CD4-positive, CD25-positive, alpha-beta regulatory T cell (primary cell): ENCODE measurements around the gene RUNX1. TPM values are rescaled to one million over a fixed set of nuclear protein-coding genes. Genes with fewer than 3 reads are reported as not detected.

Experiments
- ATAC-seq, 2 donors: fragments of 150-1000 bp; cut with Tn5 transposase; one replicate each; pipeline ENCODE4 v1.10.0; 2021; ENCODE audit warnings: low read depth in 2 of 2, moderate number of reproducible peaks in 2 of 2, moderate library complexity in 1 of 2
- DNase-seq, 3 donors: peaks; one replicate each; pipeline versions ENCODE4 v3.0.0 to v3.0.0-alpha.2; 2012 to 2022; ENCODE audit warnings: mixed read lengths in 1 of 3
- H3K27ac ChIP-seq: one replicate; pipeline ENCODE4 v1.7.0; 2013; ENCODE audit warnings: mild to moderate bottlenecking, low read length; ENCODE audit not compliant: insufficient read depth, poor library complexity, severe bottlenecking
- H3K27me3 ChIP-seq: one replicate; pipeline ENCODE4 v1.7.0; 2013; ENCODE audit warnings: low read length; ENCODE audit not compliant: control insufficient read depth, insufficient read depth
- H3K36me3 ChIP-seq: one replicate; pipeline ENCODE4 v1.7.0; 2013; ENCODE audit warnings: mild to moderate bottlenecking, low read length, moderate library complexity; ENCODE audit not compliant: control insufficient read depth, insufficient read depth
- H3K4me1 ChIP-seq: 2 replicates; pipeline ENCODE4 v1.7.0; 2013; ENCODE audit warnings: mild to moderate bottlenecking, low read length; ENCODE audit not compliant: insufficient read depth, control insufficient read depth, poor library complexity, severe bottlenecking
- H3K4me3 ChIP-seq: one replicate; pipeline ENCODE4 v1.7.0; 2013; ENCODE audit warnings: low read depth, mild to moderate bottlenecking, low read length, moderate library complexity
- H3K9me3 ChIP-seq, 2 experiments: 1 replicate in 1 of 2; 2 replicates in 1 of 2; pipeline ENCODE4 v1.7.0; 2013; ENCODE audit warnings: low read length in 2 of 2, mild to moderate bottlenecking in 1 of 2, moderate library complexity in 1 of 2; ENCODE audit not compliant: control insufficient read depth in 2 of 2
- H3K27ac Mint-ChIP-seq, 3 donors: one replicate each; pipeline ENCODE4 v1.8.0; 2020 to 2022; ENCODE audit warnings: mild to moderate bottlenecking in 3 of 3, mixed read lengths in 3 of 3, moderate library complexity in 2 of 3
- H3K27me3 Mint-ChIP-seq: one replicate; pipeline ENCODE4 v1.8.0; 2022; ENCODE audit warnings: mild to moderate bottlenecking, mixed read lengths
- H3K36me3 Mint-ChIP-seq: one replicate; pipeline ENCODE4 v1.8.0; 2020; ENCODE audit warnings: mixed read lengths
- H3K4me1 Mint-ChIP-seq, 4 donors: one replicate each; pipeline ENCODE4 v1.8.0; 2020 to 2022; ENCODE audit warnings: mixed read lengths in 4 of 4, mild to moderate bottlenecking in 1 of 4
- H3K4me3 Mint-ChIP-seq, 4 donors: one replicate each; pipeline ENCODE4 v1.8.0; 2020 to 2022; ENCODE audit warnings: mild to moderate bottlenecking in 4 of 4, mixed read lengths in 4 of 4, moderate library complexity in 3 of 4
- H3K9me3 Mint-ChIP-seq, 7 donors: one replicate each; pipeline ENCODE4 v1.8.0; 2020 to 2022; ENCODE audit warnings: mixed read lengths in 7 of 7, mild to moderate bottlenecking in 3 of 7, moderate library complexity in 2 of 7
- polyA plus RNA-seq, 4 donors: library from polyadenylated mRNA; unstranded; fragments of 300-500 nt; fragmentation: Illumina TruSeq; gene quantifications; one replicate each; pipeline ENCODE4 v1.2.3, GENCODE V29; 2021
- total RNA-seq: library from RNA; stranded (reverse); gene quantifications from one replicate; pipeline ENCODE4 v1.2.3, GENCODE V29; 2022

The RUNX1 gene
- total and polyA plus RNA-seq, 5 donors from 2014 or later, result 14.2 to 133 (median 21.4) TPM

DNA sequence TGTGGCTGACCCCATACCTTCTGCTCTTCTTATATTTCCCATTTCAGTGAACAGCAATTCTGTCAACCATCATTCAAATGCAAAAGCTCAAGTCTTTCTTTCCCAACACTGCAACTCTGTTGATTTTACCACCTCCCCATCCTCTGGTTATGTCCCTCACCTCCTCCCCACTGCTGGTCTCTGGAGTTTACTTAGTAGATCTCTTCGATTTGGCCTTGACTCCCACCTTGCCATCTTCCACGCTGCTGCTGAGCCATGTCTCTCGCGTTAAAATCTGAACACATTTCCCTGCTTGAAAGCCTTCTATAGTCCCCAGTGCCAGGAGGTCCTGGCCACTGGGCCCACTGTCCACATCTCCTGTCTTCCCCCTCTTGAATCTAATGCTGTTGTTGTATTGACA lies 125.5 kb downstream of the RUNX1 start:
- peaks cover 44% of the 10 kb centered on the region for H3K36me3 Mint-ChIP-seq
- Histone ChIP-seq H3K36me3 (peaks cover 12% of the 10 kb centered on the region), H3K27me3 (no peaks in the 10 kb centered on the region), H3K4me3 (no peak overlapping the region), H3K4me1 (peaks cover 10% of the 10 kb centered on the region), H3K27ac (no peak overlapping the region), H3K9me3 (no peaks in the 10 kb centered on the region)
- H3K4me3 Mint-ChIP-seq, result peak overlapping the region in 1 of 4 donors; percentile 38
- H3K9me3 Mint-ChIP-seq, result peaks cover 0 to 1% (median 0%) of the 10 kb centered on the region in 7 donors
- ATAC-seq, result no peak
- H3K27me3 Mint-ChIP-seq, result no peaks in the 10 kb centered on the region
- H3K27ac Mint-ChIP-seq, result peak overlapping the region in 1 of 3 donors; percentile 38
- H3K4me1 Mint-ChIP-seq, result peaks cover 43 to 80% (median 54%) of the 10 kb centered on the region in 4 donors
- DNase-seq, result no peak

DNA sequence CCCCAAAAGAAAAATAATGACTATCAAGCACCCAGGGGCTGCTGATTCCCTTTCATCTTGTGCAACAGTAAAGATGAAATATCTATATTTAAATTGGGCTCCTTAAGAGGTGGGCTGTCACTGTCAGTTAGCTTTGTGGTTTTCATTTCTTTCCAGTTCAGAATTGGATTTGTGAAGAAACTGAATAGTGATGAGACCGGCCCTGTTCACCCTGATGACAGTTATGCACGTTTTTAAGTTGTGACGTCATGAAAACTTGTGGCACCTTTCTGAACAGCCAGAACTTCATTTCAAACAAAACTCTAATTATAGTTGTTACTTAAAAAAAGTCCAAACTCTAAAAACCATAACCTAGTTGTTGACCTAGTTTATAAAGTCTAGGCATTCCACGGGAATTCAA lies 125.9 kb downstream of the RUNX1 start:
- H3K9me3 ChIP-seq, result no peaks in the 10 kb centered on the region
- H3K27ac Mint-ChIP-seq, result no peak overlapping the region
- ATAC-seq (no peak), DNase-seq (no peak)
- peaks cover 12% of the 10 kb centered on the region for H3K36me3 ChIP-seq
- H3K27me3 ChIP-seq, result no peaks in the 10 kb centered on the region
- no peak overlapping the region for H3K27ac ChIP-seq
- H3K36me3 Mint-ChIP-seq, result peaks cover 44% of the 10 kb centered on the region
- peaks cover 10% of the 10 kb centered on the region for H3K4me1 ChIP-seq
- no peaks in the 10 kb centered on the region for H3K27me3 Mint-ChIP-seq
- H3K4me3 ChIP-seq, result no peak overlapping the region
- peaks cover 0 to 1% (median 0%) of the 10 kb centered on the region in 7 donors for H3K9me3 Mint-ChIP-seq
- no peak overlapping the region for H3K4me3 Mint-ChIP-seq
- H3K4me1 Mint-ChIP-seq, result peaks cover 43 to 78% (median 54%) of the 10 kb centered on the region in 4 donors

DNA sequence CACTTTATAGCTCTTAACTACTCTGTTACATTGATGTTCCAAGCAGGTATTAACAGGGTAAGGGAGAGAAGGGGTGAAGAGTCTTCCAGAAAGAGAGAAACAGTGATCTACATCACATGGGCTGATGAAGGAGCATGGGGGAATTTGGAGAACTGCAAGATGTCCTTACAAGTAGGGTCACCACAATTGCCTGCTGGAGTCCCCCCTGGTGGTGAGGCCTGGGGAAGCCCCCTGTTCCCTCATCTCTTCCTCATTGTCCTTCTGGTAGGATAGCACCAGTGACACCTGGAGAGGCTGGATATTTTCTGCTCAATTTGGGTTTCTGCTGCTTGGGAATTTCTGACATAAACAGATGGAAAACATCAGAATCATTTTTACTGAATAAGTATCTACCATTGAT lies 126.6 kb downstream of the RUNX1 start:
- Mint-ChIP-seq H3K36me3 (peaks cover 44% of the 10 kb centered on the region), H3K4me1 (peaks cover 43 to 81% (median 56%) of the 10 kb centered on the region in 4 donors), H3K4me3 (no peak overlapping the region), H3K27me3 (no peaks in the 10 kb centered on the region), H3K9me3 (peaks cover 0 to 1% (median 0%) of the 10 kb centered on the region in 7 donors), H3K27ac (no peak overlapping the region)
- Histone ChIP-seq H3K36me3 (peaks cover 12% of the 10 kb centered on the region), H3K4me3 (no peak overlapping the region), H3K9me3 (no peaks in the 10 kb centered on the region), H3K27me3 (no peaks in the 10 kb centered on the region), H3K4me1 (peaks cover 10% of the 10 kb centered on the region), H3K27ac (no peak overlapping the region)
- ATAC-seq (no peak), DNase-seq (no peak)

DNA sequence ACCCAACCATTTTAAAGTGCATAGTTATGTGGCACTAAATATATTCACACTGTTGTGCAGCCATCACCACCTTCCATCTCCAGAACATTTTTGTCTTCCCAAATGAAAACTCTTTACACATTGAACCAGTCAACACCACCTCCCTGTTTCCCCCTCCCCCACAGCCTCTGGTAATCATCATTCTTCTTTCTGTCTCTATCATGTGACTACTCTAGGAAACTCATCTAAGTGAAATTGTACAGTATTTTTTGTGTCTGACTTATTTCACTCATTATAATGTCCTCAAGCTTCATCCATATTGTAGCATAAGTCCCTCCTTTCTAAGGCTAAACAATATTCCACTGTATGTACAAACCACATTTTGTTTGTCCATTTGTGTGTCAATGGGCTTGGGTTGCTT lies 128.0 kb downstream of the RUNX1 start:
- Histone ChIP-seq H3K4me1 (peaks cover 10% of the 10 kb centered on the region), H3K9me3 (no peaks in the 10 kb centered on the region), H3K4me3 (no peak overlapping the region), H3K27me3 (no peaks in the 10 kb centered on the region), H3K36me3 (peaks cover 8% of the 10 kb centered on the region), H3K27ac (no peak overlapping the region)
- Mint-ChIP-seq H3K27ac (peak overlapping the region; percentile 10 to 85 (median 72)), H3K4me3 (no peak overlapping the region), H3K27me3 (no peaks in the 10 kb centered on the region), H3K4me1 (peaks cover 36 to 81% (median 60%) of the 10 kb centered on the region in 4 donors), H3K9me3 (peaks cover 0 to 1% (median 0%) of the 10 kb centered on the region in 7 donors), H3K36me3 (peaks cover 47% of the 10 kb centered on the region)
- ATAC-seq (no peak), DNase-seq (no peak)

DNA sequence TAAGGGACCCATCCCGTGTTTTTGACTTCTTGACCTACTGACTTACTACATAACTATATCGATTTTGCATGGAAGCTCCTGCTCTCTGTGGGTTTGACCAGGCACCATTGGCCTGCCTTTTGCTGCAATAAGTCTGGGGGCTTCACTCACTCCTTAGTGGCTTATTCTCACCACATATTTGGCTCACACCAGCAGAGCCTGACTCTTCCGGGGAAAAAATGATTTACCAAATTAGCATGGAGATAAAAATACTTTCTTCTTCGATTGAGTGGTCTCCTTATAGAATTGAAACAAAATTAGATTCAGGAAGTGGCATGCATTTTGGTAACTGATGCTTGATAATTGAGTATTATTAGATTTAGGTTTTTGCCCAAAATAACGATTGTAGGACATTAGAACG lies 129.7 kb downstream of the RUNX1 start:
- Histone ChIP-seq H3K4me3 (no peak overlapping the region), H3K36me3 (peaks cover 17% of the 10 kb centered on the region), H3K4me1 (peaks cover 7% of the 10 kb centered on the region), H3K27me3 (no peaks in the 10 kb centered on the region), H3K9me3 (no peaks in the 10 kb centered on the region), H3K27ac (no peak overlapping the region)
- Mint-ChIP-seq H3K4me1 (peaks cover 35 to 85% (median 61%) of the 10 kb centered on the region in 4 donors), H3K9me3 (peaks cover 0 to 1% (median 0%) of the 10 kb centered on the region in 7 donors), H3K27me3 (no peaks in the 10 kb centered on the region), H3K27ac (peak overlapping the region in 1 of 3 donors; percentile 27), H3K4me3 (no peak overlapping the region), H3K36me3 (peaks cover 48% of the 10 kb centered on the region)
- ATAC-seq (no peak), DNase-seq (no peak)

DNA sequence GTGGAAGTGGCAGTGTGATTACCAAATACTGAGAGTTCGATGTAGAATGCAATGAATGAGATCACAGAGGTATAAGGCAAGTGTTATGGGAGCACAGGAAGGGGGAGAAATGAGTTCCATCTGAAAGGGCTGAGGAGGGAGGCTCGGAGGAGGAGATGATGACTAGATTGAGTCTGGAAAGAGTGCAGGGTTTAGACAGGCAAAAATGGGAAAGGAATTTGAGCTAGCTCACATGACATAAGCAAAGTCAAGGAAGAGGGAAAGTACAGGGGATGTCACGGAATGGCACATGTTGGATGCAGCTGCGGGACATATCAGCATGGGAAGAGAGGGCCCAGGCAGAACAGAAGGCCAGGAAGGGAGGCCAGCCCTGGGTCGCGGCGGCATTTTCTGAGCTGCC lies 132.7 kb downstream of the RUNX1 start:
- H3K27ac Mint-ChIP-seq, result peak overlapping the region; percentile 53 to 82 (median 76)
- Histone ChIP-seq H3K9me3 (no peaks in the 10 kb centered on the region), H3K4me3 (no peak overlapping the region), H3K4me1 (peaks cover 11% of the 10 kb centered on the region), H3K27me3 (no peaks in the 10 kb centered on the region), H3K27ac (no peak overlapping the region), H3K36me3 (peaks cover 11% of the 10 kb centered on the region)
- no peaks in the 10 kb centered on the region for H3K27me3 Mint-ChIP-seq
- peaks cover 24 to 83% (median 59%) of the 10 kb centered on the region in 4 donors for H3K4me1 Mint-ChIP-seq
- DNase-seq (no peak), ATAC-seq (no peak)
- no peaks in the 10 kb centered on the region for H3K9me3 Mint-ChIP-seq
- peaks cover 39% of the 10 kb centered on the region for H3K36me3 Mint-ChIP-seq
- no peak overlapping the region for H3K4me3 Mint-ChIP-seq

DNA sequence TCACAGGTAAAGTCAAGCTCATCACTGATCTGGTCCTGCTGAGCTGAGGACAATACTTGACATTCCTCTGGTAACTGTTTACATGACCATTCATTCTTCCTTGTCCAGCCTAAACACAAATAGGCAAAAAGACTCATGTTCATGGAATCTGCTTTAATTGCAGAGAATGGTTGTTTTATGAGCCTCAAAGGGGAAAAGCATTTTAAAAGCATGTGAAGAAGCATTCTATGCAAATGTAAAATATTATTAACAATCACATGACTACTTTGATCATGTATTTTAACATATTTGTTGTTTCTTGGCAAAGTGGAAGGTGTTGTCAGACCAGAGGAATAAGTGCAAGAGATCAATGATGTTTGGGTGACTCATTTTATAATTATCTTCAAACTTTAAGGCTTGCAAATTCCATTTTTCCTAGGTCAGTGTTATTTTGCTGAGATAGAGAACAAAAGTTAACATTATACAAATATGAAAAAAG lies 133.7 kb downstream of the RUNX1 start:
- ATAC-seq (no peak), DNase-seq (no peak)
- Histone ChIP-seq H3K27ac (no peak overlapping the region), H3K9me3 (no peaks in the 10 kb centered on the region), H3K4me3 (no peak overlapping the region), H3K36me3 (peaks cover 11% of the 10 kb centered on the region), H3K4me1 (peaks cover 11% of the 10 kb centered on the region), H3K27me3 (no peaks in the 10 kb centered on the region)
- H3K9me3 Mint-ChIP-seq, result no peaks in the 10 kb centered on the region
- H3K27ac Mint-ChIP-seq, result peak overlapping the region in 1 of 3 donors; percentile 82
- H3K4me3 Mint-ChIP-seq, result no peak overlapping the region
- H3K27me3 Mint-ChIP-seq, result no peaks in the 10 kb centered on the region
- peaks cover 37% of the 10 kb centered on the region for H3K36me3 Mint-ChIP-seq
- peaks cover 17 to 85% (median 59%) of the 10 kb centered on the region in 4 donors for H3K4me1 Mint-ChIP-seq

DNA sequence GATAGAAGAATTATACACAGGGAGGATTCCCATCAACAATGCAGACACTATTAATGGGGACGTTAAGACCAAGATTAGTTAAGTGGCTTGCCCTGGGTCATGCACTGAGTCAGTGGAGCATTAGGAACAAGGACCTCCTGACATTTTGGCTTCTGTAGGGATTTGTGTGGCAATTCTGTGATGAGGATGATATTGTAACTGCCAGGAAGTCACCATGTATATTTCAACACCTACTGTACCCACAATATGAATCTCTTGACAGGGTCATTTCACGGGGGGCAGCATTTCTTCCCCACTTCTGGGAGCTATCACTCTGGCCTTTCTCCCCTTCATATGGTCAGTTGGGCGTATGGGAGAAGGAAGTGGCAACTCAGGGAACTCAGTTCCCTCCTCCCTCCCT lies 134.9 kb downstream of the RUNX1 start:
- peaks cover 18 to 85% (median 60%) of the 10 kb centered on the region in 4 donors for H3K4me1 Mint-ChIP-seq

More for the DNA sequence above, 134.9 kb downstream of the RUNX1 start:
- DNase-seq (no peak), ATAC-seq (no peak)
- Histone ChIP-seq H3K9me3 (no peaks in the 10 kb centered on the region), H3K27me3 (no peaks in the 10 kb centered on the region), H3K4me3 (no peak overlapping the region), H3K36me3 (peaks cover 13% of the 10 kb centered on the region), H3K4me1 (peaks cover 11% of the 10 kb centered on the region), H3K27ac (no peak overlapping the region)
- H3K36me3 Mint-ChIP-seq, result peaks cover 28% of the 10 kb centered on the region
- H3K4me3 Mint-ChIP-seq, result no peak overlapping the region
- no peaks in the 10 kb centered on the region for H3K27me3 Mint-ChIP-seq
- H3K9me3 Mint-ChIP-seq, result no peaks in the 10 kb centered on the region
- peak overlapping the region in 2 of 3 donors; percentile 36 to 41 for H3K27ac Mint-ChIP-seq
